GM19328 (cell line): ENCODE measurements around the gene SPDYE1.
A peak's percentile ranks its signal among the peaks of the same experiment; 100 is the strongest.
"Not testable (repeated sequence)": the region's sequence is repeated elsewhere in the genome, so short reads cannot be mapped to it uniquely, and the experiment has no call there.

ENCODE experiments used
- ATAC-seq: cut with Tn5 transposase; IDR thresholded peaks from one replicate; pipeline ENCODE4 v1.9.1; 2021; ENCODE audit warnings: mild to moderate bottlenecking, moderate library complexity; ENCODE audit not compliant: unreplicated experiment

Gene SPDYE1

DNA sequence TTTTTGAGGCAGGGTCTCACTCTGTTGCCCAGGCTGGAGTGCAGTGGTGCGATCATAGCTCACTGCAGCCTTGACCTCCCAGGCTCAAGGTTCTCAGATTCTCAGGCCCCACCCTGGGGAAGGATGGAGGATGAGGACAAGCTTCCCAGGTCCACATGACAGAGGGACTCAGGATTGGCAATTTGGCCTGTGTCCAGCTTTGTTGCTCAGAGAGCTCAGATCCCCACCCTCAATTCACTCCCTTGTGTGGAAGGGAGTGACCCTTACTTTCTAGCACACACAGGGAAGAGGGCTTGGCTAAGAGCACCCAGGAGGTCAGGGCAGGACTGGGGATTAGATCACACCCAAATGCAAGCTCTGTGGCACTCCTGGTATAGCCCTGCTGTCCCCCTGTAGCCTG, 6.9 kb upstream of the SPDYE1 start:
- not testable (repeated sequence) for ATAC-seq

DNA sequence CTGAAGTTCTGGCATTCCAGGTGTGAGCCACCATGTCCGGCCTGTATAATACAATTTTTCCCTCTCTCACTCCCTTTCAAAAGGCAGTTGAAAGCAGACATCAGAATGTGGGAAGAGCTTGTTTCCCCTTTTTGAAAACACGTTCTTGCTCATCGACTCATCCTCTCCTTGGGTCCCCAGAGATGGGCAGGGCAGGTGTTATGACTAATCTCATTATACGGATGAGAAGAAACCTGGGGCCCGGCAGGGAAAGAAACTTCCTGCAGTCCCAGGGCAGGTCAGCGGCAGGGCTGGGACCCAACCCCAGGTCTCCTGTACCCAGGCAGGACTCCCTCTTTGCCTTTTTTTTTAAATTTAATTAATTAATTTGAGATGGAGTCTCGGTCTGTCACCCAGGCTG, 4.8 kb upstream of the SPDYE1 start:
- ATAC-seq: peak; percentile 75

DNA sequence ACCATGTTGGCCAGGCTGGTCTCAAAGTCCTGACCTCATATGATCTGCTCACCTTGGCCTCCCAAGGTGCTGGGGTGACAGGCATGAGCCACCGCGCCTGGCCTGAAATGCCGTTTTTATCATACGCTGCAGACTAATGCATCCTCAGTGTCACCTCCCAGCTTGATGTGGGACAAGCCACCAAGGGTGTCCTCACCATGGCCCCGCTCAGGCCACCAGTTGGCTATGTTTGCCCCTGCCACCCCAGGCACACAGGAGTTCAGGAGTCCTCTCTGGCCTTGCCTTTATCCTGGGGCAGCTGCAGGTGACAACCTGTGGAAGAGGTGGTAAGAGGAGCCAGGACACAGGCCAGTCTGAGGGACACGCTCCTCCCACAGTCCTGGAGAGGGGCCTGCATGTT, 3.0 kb upstream of the SPDYE1 start:
- ATAC-seq: not testable (repeated sequence)

DNA sequence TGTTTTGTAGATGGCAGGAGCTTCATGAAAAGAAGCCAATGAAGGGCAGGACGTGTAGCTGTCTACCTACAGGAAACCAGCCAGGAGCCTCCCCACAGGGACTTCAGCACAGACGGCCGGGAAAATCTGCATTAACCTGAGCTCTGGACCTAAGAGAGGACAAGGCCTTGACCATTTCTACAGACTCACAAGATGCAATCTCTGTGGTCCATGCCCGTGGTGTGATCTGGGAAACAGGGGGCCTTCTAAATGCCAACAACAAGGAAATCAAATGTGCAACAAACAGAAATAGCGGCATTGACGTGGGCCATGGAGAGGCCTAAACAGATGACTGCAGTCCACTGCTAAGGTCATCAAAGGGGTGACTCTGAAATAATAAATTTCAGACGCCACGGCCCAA, 14.4 kb downstream of the SPDYE1 start:
- ATAC-seq: not testable (repeated sequence)

DNA sequence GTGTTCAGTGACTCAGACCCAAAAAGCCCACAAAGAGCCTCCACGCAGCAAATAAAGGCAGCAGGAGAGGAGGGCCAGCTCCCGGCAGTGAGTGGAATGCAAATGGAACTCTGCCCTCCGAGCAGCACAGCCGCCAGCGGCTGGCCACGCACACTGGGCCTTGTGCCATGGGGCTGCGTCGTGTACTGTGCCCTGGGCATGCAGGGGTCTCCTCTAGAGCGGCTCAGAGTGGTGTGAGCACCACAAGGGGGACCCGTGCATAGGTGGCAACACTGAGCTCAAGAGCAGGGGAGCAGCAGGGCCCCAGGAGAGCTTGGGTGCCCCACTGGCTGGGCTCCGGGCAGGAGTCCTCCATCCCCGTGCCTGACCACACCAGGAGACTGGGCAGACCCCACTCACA, 17.4 kb downstream of the SPDYE1 start:
- not testable (repeated sequence) for ATAC-seq

DNA sequence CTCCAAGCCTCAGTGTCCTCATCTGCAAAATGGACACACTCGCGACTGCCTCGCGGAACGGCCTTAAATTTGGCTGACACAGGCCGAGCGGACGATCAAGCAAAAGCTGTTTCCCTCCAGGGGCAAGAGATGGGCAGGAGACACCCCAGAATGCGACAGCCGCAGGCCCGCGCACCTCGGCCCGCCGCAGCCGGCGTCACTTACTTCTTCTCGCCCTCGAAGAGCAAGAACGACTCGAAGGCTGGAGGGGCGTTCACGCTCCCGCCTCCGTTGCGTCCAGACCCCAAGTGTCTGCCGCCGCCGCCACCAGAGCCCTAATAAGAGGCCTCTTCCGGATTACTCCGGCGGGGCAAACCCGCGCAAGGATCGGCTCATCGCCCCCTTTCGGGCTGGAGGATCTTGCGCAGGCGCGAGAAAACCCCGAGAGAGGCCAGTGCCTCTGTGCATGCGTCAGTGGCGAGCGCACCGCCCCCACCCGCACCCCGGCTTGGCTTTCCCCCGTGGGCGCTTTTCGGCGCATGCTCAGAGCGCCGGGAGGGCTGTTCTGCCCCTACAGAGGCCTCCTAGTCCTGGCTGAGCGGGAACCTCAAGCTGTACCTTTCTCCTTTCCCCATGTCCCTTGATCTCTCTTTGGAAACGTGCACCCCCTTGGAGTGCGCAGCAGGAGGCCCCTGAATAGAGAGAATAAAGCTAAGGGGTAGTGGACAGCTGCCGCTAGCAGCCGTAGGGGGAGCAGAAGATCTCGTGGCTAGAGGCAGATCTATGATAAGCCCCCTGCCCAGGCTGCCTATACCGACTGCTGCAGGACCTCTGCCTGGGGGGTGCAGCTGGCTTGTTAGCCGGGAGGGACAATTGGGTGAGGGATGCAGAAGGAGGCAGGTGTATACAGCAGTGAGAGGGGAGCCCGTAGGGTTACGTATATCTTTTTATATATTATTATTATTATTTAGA, 21.4 kb downstream of the SPDYE1 start:
- ATAC-seq: peak; percentile 98

DNA sequence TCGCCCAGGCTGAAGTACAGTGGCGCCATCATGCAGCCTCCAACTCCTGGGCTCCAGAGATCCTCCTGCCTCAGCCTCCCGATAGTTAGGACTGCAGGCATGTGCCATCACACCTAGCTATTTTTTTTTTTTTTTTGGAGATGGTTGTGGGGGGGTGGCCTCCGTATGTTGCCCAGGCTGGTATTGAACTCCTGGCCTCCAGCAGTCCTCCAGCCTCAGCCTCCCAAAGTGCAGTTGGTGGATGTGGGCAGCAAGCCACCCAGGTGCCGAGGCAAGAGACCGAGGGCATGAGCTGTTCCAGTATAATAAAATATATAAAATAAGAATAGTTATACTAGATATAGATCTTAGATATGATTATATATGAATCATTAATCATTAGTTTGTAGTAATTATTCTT, 22.1 kb downstream of the SPDYE1 start:
- not testable (repeated sequence) for ATAC-seq

DNA sequence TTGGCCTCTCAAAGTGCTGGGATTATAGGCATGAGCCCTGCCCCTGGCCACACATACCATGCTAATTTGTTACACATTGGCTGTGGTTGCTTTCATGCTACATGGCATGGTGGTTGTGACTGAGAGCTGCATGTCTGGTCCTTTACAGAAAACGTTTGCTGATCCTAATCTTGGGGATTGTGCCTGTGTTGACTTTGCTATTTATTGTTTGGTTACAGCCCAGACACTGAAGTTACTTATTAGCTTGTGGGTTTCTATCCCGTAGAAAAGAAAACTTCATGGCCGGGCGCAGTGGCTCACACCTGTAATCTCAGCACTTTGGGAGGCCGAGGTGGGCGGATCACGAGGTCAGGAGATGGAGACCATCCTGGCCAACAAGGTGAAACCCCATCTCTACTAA, 24.4 kb downstream of the SPDYE1 start:
- not testable (repeated sequence) for ATAC-seq

DNA sequence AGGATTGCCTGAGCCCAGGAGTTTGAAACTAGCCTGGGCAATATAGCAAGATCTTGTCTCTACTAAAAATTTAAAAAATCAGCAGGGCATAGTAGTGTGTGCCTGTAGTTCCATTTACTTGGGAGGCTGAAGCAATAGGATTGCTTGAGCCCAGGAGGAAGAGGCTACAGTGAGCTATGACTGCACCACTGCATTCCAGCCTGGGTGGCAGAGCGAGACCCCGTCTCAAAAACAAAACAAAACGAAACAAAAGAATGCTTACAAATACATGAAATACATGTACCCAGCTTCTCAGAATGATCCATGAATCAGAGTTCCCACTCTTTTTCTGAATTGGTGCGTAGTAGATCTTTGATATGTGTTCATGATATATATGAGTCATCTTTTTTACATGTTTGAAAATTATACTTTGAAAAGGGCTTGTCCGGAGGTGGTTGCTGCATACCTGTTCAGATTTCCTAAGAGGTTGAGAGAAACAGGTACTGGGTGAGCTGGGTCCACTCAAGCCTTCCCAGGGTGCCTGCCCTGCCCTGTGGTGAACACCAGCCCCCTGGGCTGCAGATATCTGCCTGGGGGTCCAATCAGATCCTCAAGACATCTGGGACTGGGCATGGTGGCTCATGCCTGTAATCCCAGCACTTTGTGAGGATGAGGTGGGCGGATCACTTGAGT, 25.2 kb downstream of the SPDYE1 start:
- not testable (repeated sequence) for ATAC-seq

DNA sequence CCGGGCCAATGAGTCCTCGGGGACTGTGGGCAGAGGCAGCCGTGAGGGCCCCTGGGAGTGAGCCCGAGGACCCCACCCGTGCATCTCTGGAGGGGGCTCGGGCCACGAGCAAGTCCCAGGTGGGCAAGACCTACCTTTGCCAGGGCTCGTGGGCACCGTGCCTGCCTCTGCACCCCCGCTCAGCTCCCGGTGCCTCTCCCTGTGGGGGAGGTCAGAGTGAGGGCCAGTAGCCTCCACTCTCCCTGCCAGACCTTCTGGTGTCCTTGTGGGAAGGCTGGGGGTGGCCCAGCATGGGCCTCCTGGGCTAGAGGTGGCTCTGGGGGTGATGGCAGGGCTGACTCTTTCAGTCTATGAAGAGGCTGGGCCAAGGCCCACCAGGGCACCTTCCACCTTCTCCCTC, 31.7 kb downstream of the SPDYE1 start:
- not testable (repeated sequence) for ATAC-seq

DNA sequence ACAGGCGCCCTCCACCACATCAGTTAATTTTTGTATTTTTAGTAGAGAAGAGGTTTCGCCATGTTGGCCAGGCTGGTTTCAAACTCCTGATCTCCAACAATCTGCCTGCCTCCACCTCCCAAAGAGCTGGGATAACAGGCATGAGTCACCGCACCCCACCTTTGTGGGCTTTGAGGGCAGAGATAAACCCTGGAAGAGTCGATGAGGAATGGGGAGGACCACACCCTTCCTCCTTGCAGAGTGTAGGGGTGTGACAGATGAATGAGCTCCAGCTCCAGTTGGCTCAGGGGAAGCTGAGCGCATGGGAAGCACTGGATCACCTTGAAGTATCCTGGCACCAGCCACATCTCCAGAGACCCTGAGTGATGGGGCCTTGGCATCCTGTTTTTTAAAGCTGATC, 32.3 kb downstream of the SPDYE1 start:
- ATAC-seq: not testable (repeated sequence)

DNA sequence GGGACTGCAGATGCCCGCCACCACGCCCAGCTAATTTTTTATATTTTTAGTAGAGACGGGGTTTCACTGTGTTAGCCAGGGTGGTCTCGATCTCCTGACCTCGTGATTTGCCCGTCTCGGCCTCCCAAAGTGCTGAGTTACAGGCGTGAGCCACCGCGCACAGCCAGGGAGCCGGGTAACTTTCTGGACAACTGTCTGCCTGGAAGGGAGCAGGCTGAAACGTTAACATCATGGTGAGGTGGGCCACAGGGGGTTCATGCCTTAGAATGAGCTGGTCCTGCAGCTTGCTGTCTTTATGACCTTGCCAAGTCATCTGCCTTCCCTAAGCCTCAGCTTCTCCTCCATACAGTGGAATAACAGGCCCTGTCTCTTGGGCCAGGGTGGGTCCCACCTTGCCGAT, 33.6 kb downstream of the SPDYE1 start:
- not testable (repeated sequence) for ATAC-seq

DNA sequence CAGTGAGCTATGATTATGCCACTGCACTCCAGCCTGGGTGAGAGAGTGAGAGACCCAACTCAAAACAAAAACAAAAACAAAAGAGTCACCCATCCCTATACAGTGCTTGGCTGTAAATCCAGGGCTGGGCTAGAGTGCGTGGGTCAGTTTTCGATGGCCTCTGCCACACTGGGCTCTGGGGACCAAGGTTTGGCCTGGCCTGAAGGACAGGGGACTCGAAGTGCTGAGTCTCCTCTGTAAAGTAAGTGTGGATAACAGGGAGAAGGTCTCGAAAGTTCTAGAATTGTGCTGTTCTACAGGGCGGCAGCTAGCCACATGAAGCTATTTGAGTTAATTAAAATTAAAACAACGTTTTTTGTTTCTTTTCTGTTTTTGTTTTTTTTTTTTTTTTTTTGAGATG, 34.3 kb downstream of the SPDYE1 start:
- not testable (repeated sequence) for ATAC-seq

DNA sequence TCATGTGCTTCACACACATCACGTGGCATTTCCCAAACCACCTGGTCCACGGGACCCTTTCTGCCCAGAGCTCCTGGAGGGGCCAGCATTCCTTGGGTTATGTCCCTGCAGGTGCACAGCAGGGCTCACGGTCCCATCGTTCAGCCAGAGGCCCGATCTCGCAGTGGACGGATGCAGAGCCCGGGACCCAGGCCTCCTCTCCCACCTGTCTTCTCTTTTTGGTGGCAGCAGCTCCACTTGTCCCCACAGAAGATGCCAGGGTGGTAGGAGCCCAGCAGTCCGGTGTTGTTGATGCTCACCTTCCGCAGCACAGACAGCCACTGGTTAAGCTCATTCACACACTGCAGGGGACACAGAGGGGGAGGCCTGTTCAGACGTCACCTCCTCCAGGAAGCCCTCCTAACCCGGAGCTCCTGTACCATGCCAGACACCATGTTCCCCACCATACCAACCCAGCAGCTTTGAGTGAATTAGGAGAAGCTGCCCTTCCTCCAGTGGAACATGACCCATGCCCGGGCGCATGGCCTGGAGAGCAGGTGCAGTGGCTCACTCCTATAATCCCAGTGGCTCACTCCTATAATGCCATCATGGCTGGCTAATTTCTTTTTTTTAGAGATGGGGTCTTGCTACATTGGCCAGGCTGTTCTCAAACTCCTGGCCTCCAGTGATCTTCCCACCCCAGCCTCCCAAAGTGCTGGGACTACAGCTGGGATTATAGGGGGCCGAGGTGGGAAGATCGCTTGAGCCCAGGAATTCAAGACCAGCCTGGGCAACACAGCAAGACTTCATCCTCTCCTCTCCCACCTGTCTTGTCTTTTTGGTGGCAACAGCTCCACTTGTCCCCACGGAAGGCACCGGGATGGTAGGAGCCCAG, 36.5 kb downstream of the SPDYE1 start:
- not testable (repeated sequence) for ATAC-seq

DNA sequence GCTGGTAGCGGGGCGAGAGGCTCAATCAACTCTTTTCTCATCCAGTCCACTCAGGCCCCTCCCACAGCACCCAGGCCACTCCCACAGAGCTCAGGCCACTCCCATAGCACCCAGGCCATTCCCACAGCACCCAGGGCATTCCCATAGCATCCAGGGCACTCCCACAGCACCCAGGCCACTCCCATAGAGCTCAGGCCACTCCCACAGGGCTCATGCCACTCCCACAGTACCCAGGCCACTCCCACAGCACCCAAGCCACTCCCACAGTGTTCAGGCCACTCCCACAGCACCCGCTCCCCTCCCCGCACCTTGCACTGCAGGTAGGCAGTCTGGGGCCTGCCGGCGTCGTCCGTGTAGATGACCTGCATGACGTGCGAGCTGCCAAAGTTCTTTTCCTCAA, 38.7 kb downstream of the SPDYE1 start:
- not testable (repeated sequence) for ATAC-seq

DNA sequence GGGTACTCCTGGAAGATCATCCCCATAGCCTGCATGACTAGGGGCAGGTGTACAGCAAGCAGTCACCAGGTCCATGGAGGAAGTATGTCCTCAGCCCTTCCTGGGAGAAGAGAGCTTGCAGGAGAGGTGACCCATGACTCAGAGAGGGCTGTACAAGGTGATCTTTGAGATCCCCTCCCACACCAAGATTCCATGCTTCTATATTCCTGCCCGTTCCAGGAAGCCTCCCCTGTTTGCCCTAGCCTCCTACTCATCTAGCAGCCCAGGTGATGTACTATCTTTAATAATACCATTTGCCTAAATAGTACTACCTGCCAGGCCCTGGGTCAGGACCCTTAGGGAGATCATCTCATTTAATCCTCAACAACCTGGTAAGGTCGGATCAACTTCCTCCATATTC, 40.3 kb downstream of the SPDYE1 start:
- not testable (repeated sequence) for ATAC-seq

DNA sequence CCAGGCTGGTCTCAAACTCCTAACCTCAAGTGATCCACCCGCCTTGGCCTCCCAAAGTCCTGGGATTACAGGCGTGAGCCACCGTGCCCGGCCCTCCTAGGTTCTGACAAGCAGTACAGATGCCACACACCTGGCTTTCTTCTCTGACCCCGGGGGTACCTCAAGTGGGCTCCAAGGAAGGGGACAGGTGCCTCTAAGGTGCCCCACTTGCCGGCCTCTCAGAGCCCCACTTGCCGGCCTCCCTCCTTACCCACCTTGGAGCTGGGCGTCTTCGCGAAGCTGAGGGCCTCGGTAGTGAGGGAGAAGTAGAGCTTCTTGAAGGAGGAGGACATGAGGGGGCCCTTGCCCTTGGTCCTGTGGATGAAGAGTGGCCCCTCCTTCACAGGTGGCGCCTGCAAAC, 40.9 kb downstream of the SPDYE1 start:
- ATAC-seq: not testable (repeated sequence)

DNA sequence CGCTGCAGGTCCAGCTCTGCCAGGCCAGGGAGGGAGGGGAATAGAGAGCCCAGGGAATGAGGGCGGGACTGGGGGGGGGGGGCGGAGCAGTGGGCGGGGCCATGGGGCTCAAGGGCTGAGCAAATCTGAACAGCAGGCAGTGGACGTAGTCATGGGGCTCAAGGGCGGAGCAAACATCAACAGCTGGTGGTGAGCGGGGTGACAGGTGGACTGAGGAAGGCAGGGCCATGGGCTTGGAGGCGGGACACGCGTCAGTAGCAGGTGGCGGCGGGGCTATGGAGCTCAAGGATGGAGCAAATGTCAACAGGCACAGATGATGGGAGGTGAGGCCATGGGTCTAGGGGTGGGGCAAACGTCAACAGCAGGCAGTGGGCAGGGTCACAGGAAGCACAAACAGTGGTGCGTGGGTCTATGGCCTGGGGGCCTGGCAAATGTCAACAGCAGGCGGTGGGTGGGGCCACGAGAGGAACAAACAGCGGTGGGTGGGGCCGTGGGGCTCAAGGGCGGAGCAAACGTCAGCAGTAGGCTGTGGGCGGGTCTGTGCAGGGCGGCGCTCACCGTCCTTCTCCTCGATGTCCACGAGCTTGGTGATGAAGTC, 41.4 kb downstream of the SPDYE1 start:
- peak; percentile 60 for ATAC-seq

DNA sequence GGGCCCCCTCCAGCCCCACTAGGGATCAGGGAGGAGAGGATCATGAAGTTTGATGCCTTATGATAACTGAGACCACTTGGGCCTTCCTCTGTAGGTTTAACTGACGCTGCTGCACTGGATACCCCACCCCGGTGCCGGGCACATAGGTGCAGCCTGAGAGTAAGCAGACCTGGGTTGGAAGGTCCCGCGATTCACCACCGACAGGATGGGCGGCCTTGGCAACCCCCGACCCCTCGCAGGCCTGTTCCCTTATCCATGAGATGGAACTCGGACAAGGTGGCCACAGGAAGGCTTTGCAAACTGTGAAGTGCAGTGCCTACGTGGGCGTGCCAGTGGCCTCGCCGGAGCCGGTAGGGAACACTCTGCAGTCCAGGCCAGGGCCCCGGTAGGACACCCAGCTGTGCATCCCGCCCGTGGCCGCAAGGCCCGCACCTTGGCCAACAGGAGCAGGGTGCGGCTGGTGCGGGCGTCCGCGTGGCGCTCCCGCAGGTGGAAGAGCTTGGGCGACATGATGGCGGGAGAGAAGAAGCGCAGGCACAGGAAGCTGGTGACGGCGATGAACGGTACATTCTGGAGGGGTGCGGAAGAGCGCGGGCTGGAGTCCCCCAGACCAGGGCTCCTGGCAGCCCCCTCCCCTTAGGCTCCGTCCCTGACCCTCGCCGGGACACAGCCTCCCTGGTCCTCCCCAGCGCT, 42.2 kb downstream of the SPDYE1 start:
- ATAC-seq: not testable (repeated sequence)

DNA sequence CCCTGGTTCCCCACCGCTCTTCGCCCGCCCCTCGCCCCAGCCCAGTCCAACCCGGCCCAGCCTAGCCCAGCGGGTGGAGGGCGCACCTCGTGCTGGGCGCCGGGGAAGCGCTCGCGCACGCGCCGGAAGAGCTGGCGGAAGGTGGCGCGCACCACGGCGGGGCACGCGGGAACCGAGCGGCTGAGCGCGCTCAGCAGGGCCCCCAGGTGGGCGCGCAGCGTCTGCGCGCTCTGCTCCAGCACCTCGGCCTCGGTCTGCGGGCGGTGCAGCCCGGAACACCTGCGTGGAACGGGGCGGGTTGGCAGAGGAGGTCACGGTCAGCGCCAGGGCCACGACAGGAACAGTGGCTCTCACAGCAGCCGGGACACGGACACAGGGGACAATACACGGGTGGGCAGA, 42.8 kb downstream of the SPDYE1 start:
- ATAC-seq: peak; percentile 48
